ENCODE results near the gene KANSL1. TPM values are rescaled to one million over a fixed set of nuclear protein-coding genes. Genes with fewer than 3 reads are reported as not detected.

The KANSL1 gene
- polyA plus RNA-seq, 1 of the 3 experiments (the other 2 are of a cell fraction), result 10.0 TPM

DNA sequence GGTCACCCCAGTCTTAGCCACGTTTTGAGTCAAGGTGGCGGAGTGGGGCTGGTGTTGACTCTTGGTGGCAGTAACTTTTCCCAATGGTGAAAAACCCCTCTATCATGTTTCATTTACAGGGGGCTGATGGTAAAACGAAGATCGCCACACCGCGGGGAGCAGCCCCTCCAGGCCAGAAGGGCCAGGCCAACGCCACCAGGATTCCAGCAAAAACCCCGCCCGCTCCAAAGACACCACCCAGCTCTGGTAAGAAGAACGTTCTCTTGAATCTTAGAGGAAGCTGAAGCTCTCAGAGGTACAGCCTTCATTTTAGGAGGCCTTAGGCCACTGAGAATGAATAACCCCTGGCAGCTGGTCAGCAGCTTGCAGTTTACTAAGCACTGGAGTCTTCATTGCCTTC, 201.9 kb downstream of the KANSL1 start:
- TF ChIP-seq RAD21 (IDR thresholded peaks at IDR 0.05; ENCODE audit: low read length) (no peak), USF1 (IDR thresholded peaks at IDR 0.05; ENCODE audit: borderline replicate concordance, low read depth) (no peak)

GRCh38 chr17:45990886-45991285, 202.3 kb downstream of the KANSL1 start:
- TF ChIP-seq FOSL2 (IDR thresholded peaks at IDR 0.05; ENCODE audit: borderline replicate concordance, low read depth), result no peak
- peak; percentile 19 for TF ChIP-seq RAD21 (IDR thresholded peaks at IDR 0.05; ENCODE audit: low read length)
- H3K36me3 ChIP-seq (replicated peaks in 1 of 2; ENCODE audit: control insufficient read depth in 1 of 2, insufficient read depth in 2 of 2, low read length in 1 of 2), result no peaks in the 10 kb centered on the region
- DNase-seq, result no peak
- no peaks in the 10 kb centered on the region for H3F3A ChIP-seq (replicated peaks; ENCODE audit: insufficient read depth)
- H3K9ac ChIP-seq, result no peak overlapping the region
- CTCF ChIA-PET, result interaction anchor here (0.6 to 5.0 kb wide), 7 partner anchors 11 to 220 kb away, joined by 3 to 37 read pairs (median 3); no protein-coding TSS in a partner anchor
- H3K79me2 ChIP-seq (ENCODE audit: insufficient read depth), result no peaks in the 10 kb centered on the region
- H3K4me3 ChIP-seq (ENCODE audit: low read depth in 2 of 2, low read length in 1 of 2), result no peak overlapping the region
- POLR2A ChIA-PET, result no interaction called here
- no peak overlapping the region for H3K27ac ChIP-seq (ENCODE audit: low read depth in 2 of 2, low read length in 1 of 2)
- no peaks in the 10 kb centered on the region for H3K27me3 ChIP-seq (ENCODE audit: insufficient read depth)
- H3K9me2 ChIP-seq, result no peaks in the 10 kb centered on the region
- no peak overlapping the region for H2AFZ ChIP-seq (ENCODE audit: low read depth)
- no peaks in the 10 kb centered on the region for H3K9me3 ChIP-seq
- H3K4me2 ChIP-seq, result no peak overlapping the region
- H3K4me1 ChIP-seq (ENCODE audit: control insufficient read depth in 1 of 2, insufficient read depth in 2 of 2, low read depth in 1 of 2, low read length in 1 of 2), result peaks cover 0 to 5% of the 10 kb centered on the region in 2 experiments; a peak in 1 of 4 replicates
- no peaks in the 10 kb centered on the region for H4K20me1 ChIP-seq (ENCODE audit: insufficient read depth)
- 87% methylated on average over 6 of the region's 6 CpGs for WGBS (ENCODE audit: low lambda C conversion rate)

More for the DNA sequence above, 201.9 kb downstream of the KANSL1 start:
- 86% methylated on average over 10 of the region's 10 CpGs for WGBS (ENCODE audit: low lambda C conversion rate)
- CTCF ChIA-PET, result interaction anchor here (0.6 to 5.0 kb wide), 6 partner anchors 10 to 220 kb away, joined by 3 to 37 read pairs (median 3); no protein-coding TSS in a partner anchor
- no peak overlapping the region for H3K9ac ChIP-seq
- no peaks in the 10 kb centered on the region for H4K20me1 ChIP-seq (ENCODE audit: insufficient read depth)
- H3K4me3 ChIP-seq (ENCODE audit: low read depth in 2 of 2, low read length in 1 of 2), result no peak overlapping the region
- no peaks in the 10 kb centered on the region for H3K27me3 ChIP-seq (ENCODE audit: insufficient read depth)
- POLR2A ChIA-PET, result no interaction called here
- no peaks in the 10 kb centered on the region for H3K9me2 ChIP-seq
- H3K79me2 ChIP-seq (ENCODE audit: insufficient read depth), result no peaks in the 10 kb centered on the region
- DNase-seq, result no peak
- no peak overlapping the region for H3K4me2 ChIP-seq
- no peaks in the 10 kb centered on the region for H3K36me3 ChIP-seq (replicated peaks in 1 of 2; ENCODE audit: control insufficient read depth in 1 of 2, insufficient read depth in 2 of 2, low read length in 1 of 2)
- peaks cover 0 to 5% of the 10 kb centered on the region in 2 experiments; a peak in 1 of 4 replicates for H3K4me1 ChIP-seq (ENCODE audit: control insufficient read depth in 1 of 2, insufficient read depth in 2 of 2, low read depth in 1 of 2, low read length in 1 of 2)
- no peaks in the 10 kb centered on the region for H3F3A ChIP-seq (replicated peaks; ENCODE audit: insufficient read depth)
- H3K9me3 ChIP-seq, result no peaks in the 10 kb centered on the region
- H2AFZ ChIP-seq (ENCODE audit: low read depth), result no peak overlapping the region
- no peak overlapping the region for H3K27ac ChIP-seq (ENCODE audit: low read depth in 2 of 2, low read length in 1 of 2)

DNA sequence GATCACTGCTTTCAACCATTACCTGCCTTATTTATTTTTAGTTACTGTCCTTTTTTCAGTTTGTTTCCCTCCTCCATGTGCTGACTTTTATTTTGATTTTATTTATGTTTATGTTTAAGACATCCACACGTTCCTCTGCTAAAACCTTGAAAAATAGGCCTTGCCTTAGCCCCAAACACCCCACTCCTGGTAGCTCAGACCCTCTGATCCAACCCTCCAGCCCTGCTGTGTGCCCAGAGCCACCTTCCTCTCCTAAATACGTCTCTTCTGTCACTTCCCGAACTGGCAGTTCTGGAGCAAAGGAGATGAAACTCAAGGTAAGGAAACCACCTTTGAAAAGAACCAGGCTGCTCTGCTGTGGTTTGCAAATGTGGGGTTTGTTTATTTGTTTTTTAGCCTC, 203.5 kb downstream of the KANSL1 start:
- Histone ChIP-seq H3K4me2 (no peak overlapping the region), H4K20me1 (ENCODE audit: insufficient read depth) (no peaks in the 10 kb centered on the region), H3K9ac (no peak overlapping the region), H2AFZ (ENCODE audit: low read depth) (no peak overlapping the region), H3K27ac (ENCODE audit: low read depth in 2 of 2, low read length in 1 of 2) (no peak overlapping the region), H3K79me2 (ENCODE audit: insufficient read depth) (no peaks in the 10 kb centered on the region), H3K4me1 (ENCODE audit: control insufficient read depth in 1 of 2, insufficient read depth in 2 of 2, low read depth in 1 of 2, low read length in 1 of 2) (peaks cover 0 to 5% of the 10 kb centered on the region in 2 experiments; a peak in 1 of 4 replicates), H3K36me3 (replicated peaks in 1 of 2; ENCODE audit: control insufficient read depth in 1 of 2, insufficient read depth in 2 of 2, low read length in 1 of 2) (no peaks in the 10 kb centered on the region), H3F3A (replicated peaks; ENCODE audit: insufficient read depth) (no peaks in the 10 kb centered on the region), H3K27me3 (ENCODE audit: insufficient read depth) (no peaks in the 10 kb centered on the region), H3K4me3 (ENCODE audit: low read depth in 2 of 2, low read length in 1 of 2) (no peak overlapping the region), H3K9me3 (no peaks in the 10 kb centered on the region), H3K9me2 (no peaks in the 10 kb centered on the region)
- WGBS (ENCODE audit: low lambda C conversion rate), result 55% methylated on average over 3 of the region's 3 CpGs
- POLR2A ChIA-PET, result no interaction called here
- CTCF ChIA-PET, result interaction anchor here (0.9 to 5.0 kb wide), 4 partner anchors 12 to 55 kb away, joined by 3 to 37 read pairs (median 4); no protein-coding TSS in a partner anchor
- TF ChIP-seq TCF12 (IDR thresholded peaks at IDR 0.05) (no peak), NFIC (IDR thresholded peaks at IDR 0.05; ENCODE audit: borderline replicate concordance) (no peak), ELF1 (IDR thresholded peaks at IDR 0.05) (no peak), REST (IDR thresholded peaks at IDR 0.05; ENCODE audit: low read depth, low read length) (no peak), TAF1 (IDR thresholded peaks at IDR 0.05; ENCODE audit: borderline replicate concordance, low read depth, low read length) (no peak), YY1 (IDR thresholded peaks at IDR 0.05; ENCODE audit: low read depth) (no peak)
- TF ChIP-seq, protein P1, sequence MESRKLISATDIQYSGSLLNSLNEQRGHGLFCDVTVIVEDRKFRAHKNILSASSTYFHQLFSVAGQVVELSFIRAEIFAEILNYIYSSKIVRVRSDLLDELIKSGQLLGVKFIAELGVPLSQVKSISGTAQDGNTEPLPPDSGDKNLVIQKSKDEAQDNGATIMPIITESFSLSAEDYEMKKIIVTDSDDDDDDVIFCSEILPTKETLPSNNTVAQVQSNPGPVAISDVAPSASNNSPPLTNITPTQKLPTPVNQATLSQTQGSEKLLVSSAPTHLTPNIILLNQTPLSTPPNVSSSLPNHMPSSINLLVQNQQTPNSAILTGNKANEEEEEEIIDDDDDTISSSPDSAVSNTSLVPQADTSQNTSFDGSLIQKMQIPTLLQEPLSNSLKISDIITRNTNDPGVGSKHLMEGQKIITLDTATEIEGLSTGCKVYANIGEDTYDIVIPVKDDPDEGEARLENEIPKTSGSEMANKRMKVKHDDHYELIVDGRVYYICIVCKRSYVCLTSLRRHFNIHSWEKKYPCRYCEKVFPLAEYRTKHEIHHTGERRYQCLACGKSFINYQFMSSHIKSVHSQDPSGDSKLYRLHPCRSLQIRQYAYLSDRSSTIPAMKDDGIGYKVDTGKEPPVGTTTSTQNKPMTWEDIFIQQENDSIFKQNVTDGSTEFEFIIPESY (IDR thresholded peaks at IDR 0.05; ENCODE audit: borderline replicate concordance, low read depth), result no peak
- DNase-seq, result no peak
